Mesenchymal stem cell (in vitro differentiated cells and primary cell): Measurements from ENCODE around the gene BAZ1B.
A peak's percentile ranks its signal among the peaks of the same experiment; 100 is the strongest.
"Not testable (repeated sequence)": the region's sequence is repeated elsewhere in the genome, so short reads cannot be mapped to it uniquely, and the experiment has no call there.

Experiments
- DNase-seq: peaks from one replicate; pipeline ENCODE4 v3.0.0-alpha.2; 2013
- H2AFZ ChIP-seq: one replicate; pipeline ENCODE4 v1.6.1; 2013; ENCODE audit warnings: low read depth, mild to moderate bottlenecking, control low read depth, inconsistent platforms, low read length, moderate library complexity
- H2AK5ac ChIP-seq: 2 replicates; pipeline ENCODE4 v1.6.1; 2013; ENCODE audit warnings: low read length, moderate library complexity, mild to moderate bottlenecking, inconsistent platforms; ENCODE audit not compliant: severe bottlenecking
- H2BK120ac ChIP-seq: one replicate; pipeline ENCODE4 v1.6.1; 2013; ENCODE audit warnings: low read depth, mild to moderate bottlenecking, inconsistent platforms, low read length, moderate library complexity
- H2BK12ac ChIP-seq, 2 experiments: one replicate each; pipeline ENCODE4 v1.6.1; 2013; ENCODE audit warnings: inconsistent platforms in 2 of 2, low read length in 2 of 2, mild to moderate bottlenecking in 2 of 2, moderate library complexity in 2 of 2, control low read depth in 1 of 2
- H2BK15ac ChIP-seq: one replicate; pipeline ENCODE4 v1.6.1; 2013; ENCODE audit warnings: mild to moderate bottlenecking, low read depth, inconsistent platforms; ENCODE audit not compliant: poor library complexity, severe bottlenecking
- H2BK5ac ChIP-seq: 2 replicates; pipeline ENCODE4 v1.6.1; 2013; ENCODE audit warnings: low read depth, mild to moderate bottlenecking, low read length, control low read depth, inconsistent platforms; ENCODE audit not compliant: poor library complexity, severe bottlenecking
- H3K14ac ChIP-seq, 2 experiments: one replicate each; pipeline ENCODE4 v1.6.1; 2013; ENCODE audit warnings: inconsistent platforms in 2 of 2, low read length in 2 of 2, control low read depth in 1 of 2, mild to moderate bottlenecking in 1 of 2, moderate library complexity in 1 of 2
- H3K18ac ChIP-seq, 2 experiments: one replicate each; pipeline ENCODE4 v1.6.1; 2013; ENCODE audit warnings: inconsistent platforms in 2 of 2, low read length in 2 of 2, control low read depth in 1 of 2, low read depth in 1 of 2, mild to moderate bottlenecking in 1 of 2
- H3K23ac ChIP-seq, 2 experiments: one replicate each; pipeline ENCODE4 v1.6.1; 2013; ENCODE audit warnings: inconsistent platforms in 2 of 2, low read length in 2 of 2, mild to moderate bottlenecking in 2 of 2, moderate library complexity in 2 of 2, control low read depth in 1 of 2
- H3K27ac ChIP-seq: 2 replicates; pipeline ENCODE4 v1.5.1; 2013; ENCODE audit warnings: mild to moderate bottlenecking, moderate library complexity, low read length, control low read depth, inconsistent platforms; ENCODE audit not compliant: poor library complexity, severe bottlenecking
- H3K27me3 ChIP-seq, 2 experiments: 2 replicates each; pipeline versions ENCODE4 v1.6.1 to v1.7.0; 2013; ENCODE audit warnings: low read length in 2 of 2, mild to moderate bottlenecking in 2 of 2, moderate library complexity in 2 of 2, control low read depth in 1 of 2, inconsistent platforms in 1 of 2; ENCODE audit not compliant: control insufficient read depth in 1 of 2, insufficient read depth in 1 of 2
- H3K36me3 ChIP-seq, 2 experiments: 2 replicates each; pipeline versions ENCODE4 v1.6.1 to v1.7.0; 2013; ENCODE audit warnings: low read length in 2 of 2, control low read depth in 1 of 2, inconsistent platforms in 1 of 2, low read depth in 1 of 2, mild to moderate bottlenecking in 1 of 2; ENCODE audit not compliant: insufficient read depth in 2 of 2, control insufficient read depth in 1 of 2
- H3K4ac ChIP-seq, 2 experiments: one replicate each; pipeline ENCODE4 v1.6.1; 2013; ENCODE audit warnings: inconsistent platforms in 2 of 2, low read length in 2 of 2, mild to moderate bottlenecking in 2 of 2, moderate library complexity in 2 of 2, control low read depth in 1 of 2, low read depth in 1 of 2
- H3K4me1 ChIP-seq: 2 replicates; pipeline ENCODE4 v1.6.1; 2013; ENCODE audit warnings: low read depth, low read length, control low read depth; ENCODE audit not compliant: control insufficient read depth, insufficient read depth
- H3K4me2 ChIP-seq: 2 replicates; pipeline ENCODE4 v1.6.1; 2013; ENCODE audit warnings: low read length, mild to moderate bottlenecking, inconsistent platforms; ENCODE audit not compliant: poor library complexity, severe bottlenecking
- H3K4me3 ChIP-seq, 2 experiments: 2 replicates each; pipeline versions ENCODE4 v1.5.1 to v1.7.0; 2013; ENCODE audit warnings: low read length in 2 of 2, mild to moderate bottlenecking in 2 of 2, control low read depth in 1 of 2, low read depth in 1 of 2; ENCODE audit not compliant: insufficient read depth in 1 of 2
- H3K79me1 ChIP-seq: replicated peaks from 2 replicates; pipeline ENCODE4 v1.6.1; 2013; ENCODE audit warnings: mild to moderate bottlenecking, control low read depth, low read length, inconsistent platforms; ENCODE audit not compliant: poor library complexity, severe bottlenecking
- H3K9ac ChIP-seq: 2 replicates; pipeline ENCODE4 v1.7.0; 2013; ENCODE audit warnings: mild to moderate bottlenecking, low read length, moderate library complexity
- H3K9me3 ChIP-seq: 2 replicates; pipeline ENCODE4 v1.7.0; 2013; ENCODE audit warnings: mild to moderate bottlenecking, low read length; ENCODE audit not compliant: control insufficient read depth
- H4K8ac ChIP-seq: one replicate; pipeline ENCODE4 v1.6.1; 2013; ENCODE audit warnings: inconsistent platforms, mild to moderate bottlenecking, low read length, moderate library complexity
- H4K91ac ChIP-seq: one replicate; pipeline ENCODE4 v1.6.1; 2013; ENCODE audit warnings: mild to moderate bottlenecking, low read length, inconsistent platforms
- WGBS: methylation state at CpG from one replicate; pipeline ENCODE4 v1.1.7; 2013; ENCODE audit warnings: mixed read lengths; 5-methylcytosine and 5-hydroxymethylcytosine counted together

The BAZ1B gene

GRCh38 chr7:73420016-73420415, 102.1 kb downstream of the BAZ1B start:
- H3K36me3 ChIP-seq, H3K27ac ChIP-seq, H4K91ac ChIP-seq, H2BK15ac ChIP-seq, H3K4ac ChIP-seq, H3K14ac ChIP-seq, H2AK5ac ChIP-seq, H3K27me3 ChIP-seq, H3K23ac ChIP-seq, H3K9me3 ChIP-seq, H2BK12ac ChIP-seq, H2AFZ ChIP-seq, H3K4me3 ChIP-seq, H3K79me1 ChIP-seq, H2BK120ac ChIP-seq, H2BK5ac ChIP-seq, H3K9ac ChIP-seq, H3K18ac ChIP-seq, H4K8ac ChIP-seq, H3K4me2 ChIP-seq: not testable (repeated sequence)
- peaks cover 11% of the 10 kb centered on the region for H3K4me1 ChIP-seq
- DNase-seq: peak; percentile 59
- whole genome bisulfite sequencing: 51% methylated on average over 7 of the region's 8 CpGs

GRCh38 chr7:73418113-73418703, 103.9 kb downstream of the BAZ1B start:
- peak overlapping the region; percentile 19 for H4K8ac ChIP-seq
- no peak overlapping the region for H2AFZ ChIP-seq
- H2BK12ac ChIP-seq: no peak overlapping the region
- no peaks in the 10 kb centered on the region for H3K36me3 ChIP-seq
- WGBS: 74% methylated on average over 8 of the region's 8 CpGs
- no peak for DNase-seq
- H2BK120ac ChIP-seq: no peak overlapping the region
- no peak overlapping the region for H4K91ac ChIP-seq
- H3K9me3 ChIP-seq: no peaks in the 10 kb centered on the region
- no peak overlapping the region for H3K4me3 ChIP-seq
- H3K4me2 ChIP-seq: no peak overlapping the region
- no peak overlapping the region for H2AK5ac ChIP-seq
- no peak overlapping the region for H2BK15ac ChIP-seq
- H3K14ac ChIP-seq: peak overlapping the region in 1 of 2 experiments; percentile 44
- peaks cover 4% of the 10 kb centered on the region for H3K4me1 ChIP-seq
- no peak overlapping the region for H3K23ac ChIP-seq
- H3K9ac ChIP-seq: no peak overlapping the region
- no peak overlapping the region for H2BK5ac ChIP-seq
- no peak overlapping the region for H3K4ac ChIP-seq
- no peaks in the 10 kb centered on the region for H3K79me1 ChIP-seq
- no peak overlapping the region for H3K18ac ChIP-seq
- H3K27me3 ChIP-seq: no peaks in the 10 kb centered on the region
- H3K27ac ChIP-seq: no peak overlapping the region

DNA sequence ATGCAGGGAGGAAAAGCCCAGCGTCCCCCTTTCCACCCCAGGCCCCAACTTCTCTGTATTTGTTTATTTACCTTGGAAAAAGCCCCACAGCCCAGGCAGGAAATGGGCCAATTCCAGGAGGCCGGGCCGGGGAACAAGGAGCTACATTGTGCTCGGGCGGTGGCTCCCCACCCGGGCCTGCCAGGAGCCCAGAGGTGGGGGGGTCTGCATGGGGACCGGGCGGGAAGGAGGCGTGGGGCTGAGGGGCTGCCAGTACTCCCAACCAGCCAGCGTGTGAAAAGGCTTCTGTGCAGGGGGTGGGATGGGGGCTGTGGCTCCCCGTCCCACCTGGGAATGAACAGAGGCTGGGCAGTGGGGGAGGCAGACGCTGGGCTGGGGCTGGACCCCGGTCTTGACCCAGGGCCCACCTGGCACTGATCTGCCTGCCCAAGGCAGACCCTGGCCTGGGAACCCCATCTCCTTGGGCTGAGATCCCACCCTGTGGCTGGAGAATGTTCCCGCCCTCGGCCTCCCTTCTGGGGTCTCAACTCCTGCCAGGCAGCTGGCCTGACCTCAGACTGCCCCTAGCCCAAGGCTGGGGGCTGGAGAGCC, 111.5 kb downstream of the BAZ1B start:
- H2AFZ ChIP-seq, H3K4me1 ChIP-seq, H3K36me3 ChIP-seq, H3K27ac ChIP-seq, H3K79me1 ChIP-seq, H3K9me3 ChIP-seq, H3K27me3 ChIP-seq, H3K4me3 ChIP-seq, H3K9ac ChIP-seq, H3K14ac ChIP-seq, H3K23ac ChIP-seq, H3K4me2 ChIP-seq, H2AK5ac ChIP-seq, H2BK5ac ChIP-seq, H2BK15ac ChIP-seq: not testable (repeated sequence)
- peak overlapping the region; percentile 21 to 77 for H2BK12ac ChIP-seq
- WGBS: 27% methylated on average over 14 of the region's 15 CpGs
- peak overlapping the region; percentile 89 for H2BK120ac ChIP-seq
- H4K8ac ChIP-seq: peak overlapping the region; percentile 98
- H3K18ac ChIP-seq: peak overlapping the region; percentile 61 to 91
- H3K4ac ChIP-seq: peak overlapping the region in 1 of 2 experiments; percentile 75
- peak overlapping the region; percentile 95 for H4K91ac ChIP-seq
- DNase-seq: peak; percentile 26

- H2AFZ ChIP-seq, H3K4ac ChIP-seq, H3K9ac ChIP-seq, H3K4me1 ChIP-seq, H3K23ac ChIP-seq, H3K14ac ChIP-seq, H2BK15ac ChIP-seq, H3K27me3 ChIP-seq, H3K79me1 ChIP-seq, H2BK120ac ChIP-seq, H4K8ac ChIP-seq, H3K4me2 ChIP-seq, H3K9me3 ChIP-seq, DNase-seq, H3K4me3 ChIP-seq, H3K36me3 ChIP-seq, H4K91ac ChIP-seq, H3K27ac ChIP-seq, H2BK5ac ChIP-seq, H2AK5ac ChIP-seq, H3K18ac ChIP-seq, H2BK12ac ChIP-seq: not testable (repeated sequence)
- 81% methylated on average over 3 of the region's 3 CpGs for WGBS
Observed at GRCh38 chr7:73404860-73405259, 117.2 kb downstream of the BAZ1B start.
